ENCODE measurements around the gene TP53TG5.

The TP53TG5 gene

DNA sequence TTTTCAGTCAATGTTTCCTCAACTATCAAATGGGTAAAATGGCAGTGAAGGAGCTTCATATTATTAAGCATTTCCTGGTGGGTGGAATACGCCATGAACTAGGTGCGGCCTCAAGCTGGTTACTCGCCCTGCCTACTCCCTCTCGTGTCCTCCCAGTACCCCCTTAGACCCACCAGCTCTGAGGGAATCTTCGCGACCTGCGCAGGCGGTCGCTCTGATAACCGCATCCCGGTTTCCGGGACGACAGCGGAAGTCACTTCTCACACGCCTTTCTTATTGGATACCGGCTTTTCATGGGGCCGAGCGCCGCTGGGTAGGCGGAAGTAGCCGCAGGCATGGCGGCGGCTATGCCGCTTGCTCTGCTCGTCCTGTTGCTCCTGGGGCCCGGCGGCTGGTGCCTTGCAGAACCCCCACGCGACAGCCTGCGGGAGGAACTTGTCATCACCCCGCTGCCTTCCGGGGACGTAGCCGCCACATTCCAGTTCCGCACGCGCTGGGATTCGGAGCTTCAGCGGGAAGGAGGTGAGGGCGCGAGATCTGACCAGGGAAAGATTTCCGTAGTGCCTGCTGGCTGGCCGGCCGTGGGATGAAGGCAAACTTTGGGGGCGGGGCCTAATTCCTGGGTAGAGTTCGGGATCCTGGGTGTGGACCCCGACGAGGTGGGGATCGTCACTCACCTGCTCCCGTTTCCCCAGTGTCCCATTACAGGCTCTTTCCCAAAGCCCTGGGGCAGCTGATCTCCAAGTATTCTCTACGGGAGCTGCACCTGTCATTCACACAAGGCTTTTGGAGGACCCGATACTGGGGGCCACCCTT, 37.9 kb upstream of the TP53TG5 start, which contains the start of gene PIGT:
TSS of gene PIGT (plus strand) at position 320 of the 816 bp plus-strand sequence. CDS start at position 336, 16 bp downstream.
- Histone ChIP-seq H2BK15ac (ENCODE audit: low read length) (no peak within 1 kb of the TSS), H3K23ac (ENCODE audit: low read depth, low read length, poor library complexity) (peak within 1 kb of the TSS; percentile 97), H3K79me1 (ENCODE audit: low read depth, low read length) (peaks cover 7% of the 10 kb centered on the region), H3K4ac (ENCODE audit: low read length) (no peak within 1 kb of the TSS), H2BK12ac (ENCODE audit: low read length) (no peak within 1 kb of the TSS), H3K18ac (ENCODE audit: low read length) (peak within 1 kb of the TSS; percentile 44), H4K8ac (ENCODE audit: low read depth, low read length) (no peak within 1 kb of the TSS), H3K9me3 (replicated peaks in 1 of 2; ENCODE audit: control insufficient read depth in 2 of 2, insufficient read depth in 1 of 2, low read depth in 1 of 2, low read length in 2 of 2) (no peaks in the 10 kb centered on the region), H2BK5ac (ENCODE audit: low read length) (no peak within 1 kb of the TSS), H2BK120ac (ENCODE audit: low read depth, low read length) (no peak within 1 kb of the TSS), H3K27me3 (ENCODE audit: control insufficient read depth in 3 of 3, insufficient read depth in 3 of 3, low read depth in 1 of 3, low read length in 3 of 3) (no peaks in the 10 kb centered on the region), H3K4me1 (ENCODE audit: control insufficient read depth in 2 of 2, insufficient read depth in 1 of 2, low read depth in 1 of 2, low read length in 2 of 2) (peaks cover 3% of the 10 kb centered on the region in 2 donors), H3K36me3 (replicated peaks in 1 of 2; ENCODE audit: control insufficient read depth in 2 of 2, insufficient read depth in 2 of 2, low read length in 2 of 2) (peaks cover 18 to 41% of the 10 kb centered on the region in 2 donors), H3K9ac (ENCODE audit: low read depth, low read length, poor library complexity) (peak within 1 kb of the TSS; percentile 96), H2AK5ac (ENCODE audit: low read depth, low read length) (no peak within 1 kb of the TSS), H3K14ac (ENCODE audit: low read length) (no peak within 1 kb of the TSS), H3K4me3 (ENCODE audit: low read length in 2 of 2) (peak within 1 kb of the TSS; percentile 85 to 97), H2AFZ (ENCODE audit: low read length) (peak within 1 kb of the TSS; percentile 93), H3K4me2 (ENCODE audit: insufficient read depth, low read length, poor library complexity, severe bottlenecking) (peak within 1 kb of the TSS; percentile 87), H4K91ac (ENCODE audit: low read depth, low read length, poor library complexity) (no peak within 1 kb of the TSS), H3K27ac (replicated peaks; ENCODE audit: low read length) (no peak within 1 kb of the TSS)
- WGBS, 2 donors (ENCODE audit: extremely low coverage in 2 of 2, insufficient read length in 2 of 2, insufficient replicate concordance in 1 of 2) = no CpG with 5 or more reads among the region's 52 CpGs
- peak; percentile 63 for DNase-seq (ENCODE audit: low spot score)

DNA sequence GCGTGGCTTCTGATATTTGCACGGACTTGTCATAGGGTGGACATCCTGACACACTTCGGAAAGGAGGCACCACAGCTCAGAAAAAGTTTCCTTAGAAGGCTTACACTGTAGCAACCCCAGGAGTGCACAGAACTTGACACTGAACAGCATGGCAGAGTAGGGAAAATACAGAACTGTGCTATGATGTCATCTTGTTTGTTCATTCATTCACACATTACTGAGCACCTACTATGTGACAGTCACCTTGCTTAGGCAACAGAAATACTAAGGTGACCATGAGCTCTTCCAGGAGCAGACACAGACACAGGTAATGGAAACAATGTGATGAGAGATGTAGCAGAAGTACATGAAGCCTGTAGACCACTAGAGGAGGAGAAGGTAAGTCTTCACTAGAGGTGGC, 35.4 kb upstream of the TP53TG5 start:
- Histone ChIP-seq H3K4me3 (ENCODE audit: low read length in 2 of 2) (no peak overlapping the region), H3K4ac (ENCODE audit: low read length) (no peak overlapping the region), H3K23ac (ENCODE audit: low read depth, low read length, poor library complexity) (no peak overlapping the region), H3K9ac (ENCODE audit: low read depth, low read length, poor library complexity) (no peak overlapping the region), H3K27me3 (ENCODE audit: control insufficient read depth in 3 of 3, insufficient read depth in 3 of 3, low read depth in 1 of 3, low read length in 3 of 3) (no peaks in the 10 kb centered on the region), H2AFZ (ENCODE audit: low read length) (no peak overlapping the region), H2BK120ac (ENCODE audit: low read depth, low read length) (no peak overlapping the region), H2BK5ac (ENCODE audit: low read length) (no peak overlapping the region), H3K18ac (ENCODE audit: low read length) (no peak overlapping the region), H2AK5ac (ENCODE audit: low read depth, low read length) (no peak overlapping the region), H2BK15ac (ENCODE audit: low read length) (no peak overlapping the region), H3K4me1 (ENCODE audit: control insufficient read depth in 2 of 2, insufficient read depth in 1 of 2, low read depth in 1 of 2, low read length in 2 of 2) (peaks cover 3% of the 10 kb centered on the region in 2 donors), H3K36me3 (replicated peaks in 1 of 2; ENCODE audit: control insufficient read depth in 2 of 2, insufficient read depth in 2 of 2, low read length in 2 of 2) (peaks cover 8 to 42% of the 10 kb centered on the region in 2 donors), H3K9me3 (replicated peaks in 1 of 2; ENCODE audit: control insufficient read depth in 2 of 2, insufficient read depth in 1 of 2, low read depth in 1 of 2, low read length in 2 of 2) (no peaks in the 10 kb centered on the region), H4K8ac (ENCODE audit: low read depth, low read length) (no peak overlapping the region), H3K14ac (ENCODE audit: low read length) (no peak overlapping the region), H4K91ac (ENCODE audit: low read depth, low read length, poor library complexity) (no peak overlapping the region), H3K4me2 (ENCODE audit: insufficient read depth, low read length, poor library complexity, severe bottlenecking) (no peak overlapping the region), H3K27ac (replicated peaks; ENCODE audit: low read length) (no peak overlapping the region), H3K79me1 (ENCODE audit: low read depth, low read length) (peaks cover 7% of the 10 kb centered on the region), H2BK12ac (ENCODE audit: low read length) (no peak overlapping the region)
- DNase-seq (ENCODE audit: low spot score) = no peak
- no CpG with 5 or more reads among the region's 3 CpGs for WGBS, 2 donors (ENCODE audit: extremely low coverage in 2 of 2, insufficient read length in 2 of 2, insufficient replicate concordance in 1 of 2)

DNA sequence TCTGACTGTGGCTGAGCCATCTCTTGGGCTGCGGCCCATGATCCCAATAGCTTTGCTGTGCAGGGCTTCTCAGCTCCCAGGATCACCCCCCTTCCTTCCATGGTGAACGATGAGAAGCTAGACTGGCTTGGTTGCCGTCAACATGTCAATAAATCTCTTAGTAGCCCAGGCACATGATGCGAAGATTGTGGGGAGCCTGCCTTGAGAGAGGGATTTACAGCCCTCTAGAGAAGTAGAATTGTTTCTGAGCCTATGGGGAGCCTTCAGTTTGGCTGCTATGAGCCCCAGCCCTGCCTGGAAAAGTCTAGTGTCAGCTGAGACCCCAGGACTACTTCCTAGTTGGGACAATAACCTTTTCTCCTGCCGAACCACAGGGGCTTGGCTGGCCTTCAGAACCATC, 34.5 kb upstream of the TP53TG5 start:
- Histone ChIP-seq H2AFZ (ENCODE audit: low read length) (no peak overlapping the region), H2BK5ac (ENCODE audit: low read length) (no peak overlapping the region), H3K14ac (ENCODE audit: low read length) (no peak overlapping the region), H2BK12ac (ENCODE audit: low read length) (no peak overlapping the region), H2BK120ac (ENCODE audit: low read depth, low read length) (no peak overlapping the region), H4K91ac (ENCODE audit: low read depth, low read length, poor library complexity) (no peak overlapping the region), H3K27me3 (ENCODE audit: control insufficient read depth in 3 of 3, insufficient read depth in 3 of 3, low read depth in 1 of 3, low read length in 3 of 3) (peaks cover 0 to 5% (median 0%) of the 10 kb centered on the region in 3 experiments), H3K36me3 (replicated peaks in 1 of 2; ENCODE audit: control insufficient read depth in 2 of 2, insufficient read depth in 2 of 2, low read length in 2 of 2) (peaks cover 7 to 39% of the 10 kb centered on the region in 2 donors), H3K9ac (ENCODE audit: low read depth, low read length, poor library complexity) (no peak overlapping the region), H3K4ac (ENCODE audit: low read length) (no peak overlapping the region), H3K18ac (ENCODE audit: low read length) (no peak overlapping the region), H2AK5ac (ENCODE audit: low read depth, low read length) (no peak overlapping the region), H3K9me3 (replicated peaks in 1 of 2; ENCODE audit: control insufficient read depth in 2 of 2, insufficient read depth in 1 of 2, low read depth in 1 of 2, low read length in 2 of 2) (no peaks in the 10 kb centered on the region), H3K23ac (ENCODE audit: low read depth, low read length, poor library complexity) (no peak overlapping the region), H3K4me1 (ENCODE audit: control insufficient read depth in 2 of 2, insufficient read depth in 1 of 2, low read depth in 1 of 2, low read length in 2 of 2) (peaks cover 3 to 4% of the 10 kb centered on the region in 2 donors), H3K27ac (replicated peaks; ENCODE audit: low read length) (no peak overlapping the region), H3K79me1 (ENCODE audit: low read depth, low read length) (peaks cover 3% of the 10 kb centered on the region), H4K8ac (ENCODE audit: low read depth, low read length) (no peak overlapping the region), H2BK15ac (ENCODE audit: low read length) (no peak overlapping the region), H3K4me2 (ENCODE audit: insufficient read depth, low read length, poor library complexity, severe bottlenecking) (no peak overlapping the region), H3K4me3 (ENCODE audit: low read length in 2 of 2) (no peak overlapping the region)
- DNase-seq (ENCODE audit: low spot score) = no peak
- no CpG with 5 or more reads among the region's 5 CpGs for WGBS, 2 donors (ENCODE audit: extremely low coverage in 2 of 2, insufficient read length in 2 of 2, insufficient replicate concordance in 1 of 2)

DNA sequence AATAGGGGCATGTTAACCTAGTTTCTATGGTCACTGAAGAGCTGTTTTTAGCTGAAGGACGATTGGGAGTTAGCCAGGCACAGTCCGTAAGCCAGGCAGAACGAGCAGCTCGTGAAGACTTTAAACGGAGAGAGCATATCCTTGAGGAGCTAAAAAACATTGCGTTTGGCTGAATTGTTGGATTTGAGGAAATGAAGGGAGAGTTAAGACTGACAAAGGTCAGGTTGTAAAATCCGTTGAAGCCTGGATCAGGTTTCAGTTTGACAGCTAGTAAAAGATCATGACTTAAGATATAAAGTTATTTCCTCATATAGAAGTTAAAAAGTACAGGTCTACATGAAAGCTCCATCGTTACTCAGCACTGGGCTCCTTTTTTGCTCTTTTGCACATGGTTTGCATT, 32.8 kb upstream of the TP53TG5 start:
- Histone ChIP-seq H2AFZ (ENCODE audit: low read length) (no peak overlapping the region), H3K4ac (ENCODE audit: low read length) (no peak overlapping the region), H2BK5ac (ENCODE audit: low read length) (no peak overlapping the region), H3K27ac (replicated peaks; ENCODE audit: low read length) (no peak overlapping the region), H2AK5ac (ENCODE audit: low read depth, low read length) (no peak overlapping the region), H3K14ac (ENCODE audit: low read length) (no peak overlapping the region), H2BK15ac (ENCODE audit: low read length) (no peak overlapping the region), H3K9me3 (replicated peaks in 1 of 2; ENCODE audit: control insufficient read depth in 2 of 2, insufficient read depth in 1 of 2, low read depth in 1 of 2, low read length in 2 of 2) (no peaks in the 10 kb centered on the region), H3K79me1 (ENCODE audit: low read depth, low read length) (no peaks in the 10 kb centered on the region), H2BK120ac (ENCODE audit: low read depth, low read length) (no peak overlapping the region), H3K4me3 (ENCODE audit: low read length in 2 of 2) (no peak overlapping the region), H4K91ac (ENCODE audit: low read depth, low read length, poor library complexity) (no peak overlapping the region), H4K8ac (ENCODE audit: low read depth, low read length) (no peak overlapping the region), H3K27me3 (ENCODE audit: control insufficient read depth in 3 of 3, insufficient read depth in 3 of 3, low read depth in 1 of 3, low read length in 3 of 3) (peaks cover 0 to 19% (median 3%) of the 10 kb centered on the region in 3 experiments), H2BK12ac (ENCODE audit: low read length) (no peak overlapping the region), H3K36me3 (replicated peaks in 1 of 2; ENCODE audit: control insufficient read depth in 2 of 2, insufficient read depth in 2 of 2, low read length in 2 of 2) (peaks cover 7 to 39% of the 10 kb centered on the region in 2 donors), H3K4me2 (ENCODE audit: insufficient read depth, low read length, poor library complexity, severe bottlenecking) (no peak overlapping the region), H3K23ac (ENCODE audit: low read depth, low read length, poor library complexity) (no peak overlapping the region), H3K9ac (ENCODE audit: low read depth, low read length, poor library complexity) (no peak overlapping the region), H3K4me1 (ENCODE audit: control insufficient read depth in 2 of 2, insufficient read depth in 1 of 2, low read depth in 1 of 2, low read length in 2 of 2) (peaks cover 3 to 9% of the 10 kb centered on the region in 2 donors), H3K18ac (ENCODE audit: low read length) (no peak overlapping the region)
- WGBS, 2 donors (ENCODE audit: extremely low coverage in 2 of 2, insufficient read length in 2 of 2, insufficient replicate concordance in 1 of 2) = no CpG with 5 or more reads among the region's 8 CpGs
- DNase-seq (ENCODE audit: low spot score) = no peak
